HG03521 (cell line): Measurements from ENCODE around the gene INPP5A.

Experiments used
- ATAC-seq: cut with Tn5 transposase; IDR thresholded peaks from one replicate; pipeline ENCODE4 v1.9.1; 2021; ENCODE audit warnings: mild to moderate bottlenecking, moderate library complexity; ENCODE audit not compliant: unreplicated experiment

INPP5A gene

DNA sequence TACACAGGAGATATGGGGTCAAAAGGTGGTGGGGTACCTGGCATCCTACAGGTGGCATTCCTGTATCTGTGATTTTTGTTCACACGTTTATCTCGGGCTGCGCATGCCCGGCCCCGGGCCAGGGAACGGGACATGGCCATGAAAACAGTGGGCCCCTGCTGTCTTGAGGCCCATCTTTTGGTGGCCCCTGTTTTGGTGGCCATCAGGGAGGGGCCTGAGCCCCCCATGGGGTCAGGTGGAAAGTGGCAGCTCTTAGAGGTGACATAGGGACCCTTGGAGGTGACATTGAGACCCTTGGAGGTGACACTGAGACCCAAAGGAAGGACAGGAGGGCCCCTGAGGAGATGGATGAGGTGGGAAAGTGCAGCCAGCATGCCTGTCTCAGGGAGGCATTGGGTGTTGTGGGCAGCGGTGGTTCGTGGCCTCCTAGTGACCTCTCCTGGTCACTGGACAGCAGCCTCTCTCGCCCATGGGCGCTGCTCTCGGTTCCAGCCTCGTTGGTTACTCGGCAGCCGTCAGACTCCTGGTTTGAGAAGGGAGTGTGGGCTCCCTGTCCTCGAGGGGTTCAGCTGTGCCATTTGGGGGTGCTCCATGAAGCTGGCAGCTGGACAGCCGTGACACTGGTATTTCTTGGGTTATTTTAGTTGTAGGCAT is 39.9 kb downstream of the INPP5A start:
- no peak for ATAC-seq

DNA sequence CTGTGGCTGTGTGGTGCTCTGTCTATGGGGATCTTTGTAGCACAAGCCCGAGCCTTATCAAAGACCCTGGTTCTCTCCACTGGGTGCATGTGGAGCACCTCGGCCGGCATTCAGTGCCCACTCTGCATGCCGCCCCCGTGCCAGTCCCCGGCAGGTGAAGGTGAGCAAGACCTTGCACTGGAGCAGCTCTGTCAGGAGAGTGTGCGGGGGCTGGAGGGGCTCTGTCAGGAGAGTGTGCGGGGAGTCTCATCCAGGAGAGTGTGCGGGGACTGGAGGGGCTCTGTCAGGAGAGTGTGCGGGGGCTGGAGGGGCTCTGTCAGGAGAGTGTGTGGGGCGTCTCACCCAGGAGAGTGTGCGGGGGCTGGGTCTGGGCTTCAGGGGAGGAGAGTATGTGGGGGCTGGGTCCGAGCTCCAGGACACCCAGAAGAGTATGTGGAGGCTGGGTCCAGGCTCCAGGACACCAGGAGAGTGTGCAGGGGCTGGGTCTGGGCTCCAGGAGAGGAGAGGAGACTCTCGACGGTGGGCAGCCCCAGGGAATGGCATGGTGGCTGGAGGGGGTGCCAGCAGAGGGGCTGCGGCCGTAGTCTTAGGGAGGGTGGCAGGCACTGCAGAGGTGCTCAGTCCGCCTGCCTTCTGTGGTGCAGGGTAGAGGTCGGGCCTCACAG is 40.8 kb downstream of the INPP5A start:
- ATAC-seq, result no peak

DNA sequence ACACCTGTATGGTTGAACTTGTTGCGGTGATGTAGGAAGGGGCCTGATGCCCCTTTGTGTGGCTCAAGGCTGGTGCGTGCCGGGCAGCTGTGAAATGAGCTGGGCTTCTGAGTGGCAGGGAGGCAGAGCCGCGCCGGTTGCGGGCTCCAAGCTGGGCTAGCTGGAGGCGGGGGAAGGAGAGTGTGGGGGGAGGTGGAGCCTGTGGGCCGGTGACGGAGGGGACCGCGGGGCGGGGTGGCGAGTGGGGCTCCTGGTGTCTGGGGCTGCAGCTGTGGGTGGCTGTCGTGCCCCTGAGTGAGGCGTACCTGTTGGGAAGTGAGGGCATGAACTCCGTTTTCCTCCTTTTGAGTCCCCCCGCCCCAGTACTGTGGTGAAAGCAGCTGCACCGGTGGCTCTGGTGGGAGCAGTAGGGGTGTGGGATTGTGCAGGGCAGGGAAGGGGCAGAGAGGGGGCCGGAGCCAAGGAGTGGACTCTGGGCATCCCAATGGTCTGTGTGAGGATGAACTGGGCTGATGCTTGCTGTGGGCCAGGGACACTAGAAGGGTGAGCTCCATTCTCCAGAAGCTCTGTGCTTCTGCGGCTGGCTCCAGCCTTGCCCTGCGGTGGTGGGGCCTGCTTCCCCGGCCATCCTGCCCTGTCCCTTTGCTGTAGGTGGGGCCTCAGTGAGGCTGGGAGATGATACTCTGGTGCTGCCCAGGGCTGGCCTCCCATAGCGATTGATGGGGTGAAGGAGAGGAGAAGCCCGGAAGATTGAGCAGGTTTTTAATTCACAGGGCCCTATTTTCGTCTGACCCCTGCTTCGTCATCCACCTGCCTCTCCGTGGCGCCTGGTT is 41.7 kb downstream of the INPP5A start:
- ATAC-seq, result no peak

DNA sequence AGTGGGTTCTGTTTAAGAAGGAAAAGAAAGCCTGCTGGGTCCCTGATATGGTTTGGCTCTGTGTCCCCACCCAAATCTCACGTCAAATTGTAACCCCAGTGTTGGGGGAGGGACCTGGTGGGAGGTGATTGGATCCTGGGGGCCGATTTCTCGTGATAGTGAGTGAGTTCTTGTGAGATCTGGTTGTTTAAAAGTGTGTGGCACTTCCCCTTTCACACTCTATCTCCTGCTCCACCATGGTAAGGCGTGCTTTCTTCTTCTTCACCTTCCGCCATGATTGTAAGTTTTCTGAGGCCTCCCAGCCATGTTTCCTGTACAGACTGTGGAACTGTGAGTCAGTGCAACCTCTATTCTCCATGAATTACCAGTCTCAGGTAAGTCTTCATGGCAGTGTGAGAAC is 42.6 kb downstream of the INPP5A start:
- no peak for ATAC-seq

DNA sequence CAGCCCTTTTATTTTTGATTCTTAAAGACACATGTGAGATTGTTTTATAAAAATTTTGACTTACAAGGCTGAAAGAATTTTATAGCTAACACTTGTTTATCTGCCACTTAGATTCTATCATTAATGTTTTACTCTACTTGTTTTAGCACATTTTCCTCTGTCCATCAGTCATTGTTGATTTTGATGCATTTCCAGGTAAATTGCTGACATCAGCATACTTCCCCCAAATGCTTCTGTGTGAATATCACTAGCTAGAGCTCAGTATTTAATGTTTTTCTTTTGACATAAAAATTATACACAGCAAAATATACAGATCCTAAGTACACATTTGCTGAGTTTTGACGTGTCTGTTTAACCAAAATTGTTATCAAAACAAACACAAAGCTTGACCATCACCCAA is 43.0 kb downstream of the INPP5A start:
- no peak for ATAC-seq

DNA sequence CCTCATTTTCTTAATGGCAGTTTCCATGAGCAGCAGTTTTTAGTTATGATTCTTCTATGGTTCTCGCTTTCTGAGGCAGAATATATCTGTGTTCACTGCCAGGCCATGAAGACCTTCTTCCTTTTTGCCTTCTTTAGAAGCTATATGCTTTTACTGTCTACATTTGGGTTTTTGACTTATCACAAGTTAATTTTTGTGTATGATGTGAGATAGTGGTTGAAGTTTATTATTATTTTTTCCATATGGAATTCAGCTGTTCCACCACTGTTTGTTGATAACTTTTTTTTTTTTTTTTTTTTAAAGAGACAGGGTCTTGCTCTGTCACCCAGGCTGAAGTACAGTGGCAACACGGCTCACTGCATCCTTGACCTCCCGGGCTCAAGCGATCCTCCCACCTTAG is 44.5 kb downstream of the INPP5A start:
- no peak for ATAC-seq

DNA sequence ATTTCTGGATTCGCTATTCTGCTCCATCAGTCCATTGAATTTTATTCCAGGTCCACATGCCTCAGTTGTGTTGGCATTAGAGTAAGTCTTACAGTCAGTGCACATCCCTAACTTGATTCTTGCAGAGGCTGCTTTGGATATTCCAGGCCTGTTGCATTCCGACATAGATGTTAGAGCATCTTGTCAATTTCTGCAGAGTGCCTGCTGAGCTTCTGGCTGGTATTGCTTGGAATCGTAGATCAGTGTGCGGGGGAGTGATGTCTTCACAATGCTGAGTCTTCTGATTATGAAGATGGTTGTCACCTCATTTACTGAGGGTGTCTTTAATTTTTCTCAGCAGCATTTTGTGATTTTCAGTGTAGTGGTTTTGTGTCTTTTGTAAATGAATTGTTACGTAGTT is 45.2 kb downstream of the INPP5A start:
- ATAC-seq, result no peak

DNA sequence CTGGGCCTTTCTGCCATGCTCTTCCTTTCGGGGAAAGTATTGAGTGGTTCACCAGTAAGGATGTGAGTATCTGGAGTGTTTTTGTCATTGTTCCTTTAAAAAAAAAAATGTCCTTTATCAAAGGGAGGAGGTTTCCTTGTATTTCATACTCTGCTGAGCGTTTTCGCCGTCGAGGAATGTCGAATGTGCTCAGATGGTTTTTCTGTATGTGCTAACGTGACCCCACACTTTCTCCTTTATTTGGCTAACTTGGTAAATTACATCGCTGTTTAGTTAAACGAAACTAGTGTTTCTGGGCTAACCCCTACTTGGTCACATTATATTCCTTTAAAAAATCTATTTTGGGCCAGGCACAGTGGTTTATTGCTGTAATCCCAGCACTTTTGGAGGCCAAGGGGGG is 45.9 kb downstream of the INPP5A start:
- no peak for ATAC-seq

DNA sequence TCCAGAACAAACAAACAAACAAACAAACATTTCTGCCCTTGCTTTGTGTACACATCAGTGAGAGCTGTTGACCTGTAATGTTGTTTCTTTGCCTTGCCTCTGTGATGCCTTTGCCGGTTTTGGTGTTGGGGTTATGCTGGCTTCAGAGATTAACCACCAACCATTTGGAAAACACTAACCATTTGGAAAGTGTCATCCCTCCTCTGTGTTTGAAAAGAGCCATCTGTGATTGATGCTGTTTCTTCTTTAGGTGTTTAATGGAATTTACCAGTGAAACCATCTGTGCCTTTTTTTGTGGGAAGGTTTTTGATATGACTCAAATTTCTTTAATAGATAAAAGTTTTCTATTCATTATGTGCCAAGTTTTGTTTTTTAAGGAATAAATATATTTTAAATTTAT is 46.5 kb downstream of the INPP5A start:
- ATAC-seq, result no peak

DNA sequence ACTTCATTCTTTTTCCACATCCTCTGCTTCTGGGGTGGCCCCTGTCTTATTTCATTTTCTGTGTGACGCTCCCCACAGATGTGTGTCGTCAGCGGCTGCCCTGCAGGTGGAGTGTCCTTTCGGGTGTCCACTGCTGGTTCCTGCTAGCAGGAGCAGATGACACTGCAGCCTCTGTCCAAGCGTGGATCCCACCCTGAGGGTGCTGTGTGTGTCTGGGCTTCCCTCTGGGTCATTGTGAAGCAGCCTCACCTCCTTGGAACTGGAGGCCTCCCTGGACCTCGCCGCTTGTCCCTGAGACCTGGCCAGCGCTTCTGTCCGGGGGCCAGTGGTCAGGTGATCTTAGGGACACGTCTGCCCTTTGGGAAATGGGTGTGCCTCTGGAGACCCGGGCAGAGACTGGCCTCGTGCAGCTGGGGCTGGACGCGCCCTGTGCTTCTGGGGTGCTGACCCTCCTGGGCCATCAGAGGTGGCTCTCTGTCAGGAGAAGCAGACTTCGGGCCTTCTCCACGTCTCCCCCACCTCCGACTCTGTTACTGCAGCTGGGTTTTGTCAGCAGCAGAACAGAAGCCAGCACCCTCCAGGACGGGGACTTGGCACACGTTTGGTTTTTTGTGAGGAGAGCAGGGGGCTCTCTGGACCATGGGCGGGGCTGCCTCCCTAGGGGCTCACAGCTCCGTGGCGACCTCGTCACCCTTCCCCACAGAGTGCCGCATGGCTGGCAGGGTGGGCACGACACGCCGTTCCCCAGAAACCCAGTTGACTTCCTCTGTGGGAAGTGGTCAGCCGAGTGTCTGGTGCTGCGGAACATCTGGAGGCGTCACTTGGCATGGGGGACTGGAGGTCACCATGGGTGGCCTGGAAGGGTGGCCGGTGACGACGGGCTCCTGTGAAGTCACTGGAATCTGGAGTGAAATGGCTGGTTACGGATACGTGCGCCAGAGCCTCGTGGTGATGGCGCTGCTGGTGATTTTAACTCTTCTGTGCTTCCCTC is 48.4 kb downstream of the INPP5A start:
- ATAC-seq, result no peak

DNA sequence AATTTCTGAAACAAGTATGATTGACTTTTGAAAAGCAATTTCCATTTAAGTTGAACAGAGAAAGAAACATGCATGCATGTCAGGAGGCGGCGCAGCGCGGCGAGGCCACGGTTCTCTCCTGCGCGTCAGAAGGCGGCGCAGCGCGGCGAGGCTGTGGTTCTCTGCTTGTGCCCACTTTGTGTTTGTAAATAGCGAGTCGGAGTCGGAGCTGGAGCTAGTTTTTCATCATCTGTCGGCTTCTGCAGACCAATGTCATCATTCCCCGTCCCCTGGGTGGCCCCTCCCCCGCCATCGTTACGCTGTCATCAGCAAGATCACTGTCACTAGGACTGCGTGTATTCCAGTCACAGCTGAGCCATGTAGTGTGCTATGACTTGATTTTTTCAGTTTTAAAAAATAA is 49.2 kb downstream of the INPP5A start:
- ATAC-seq, result no peak

DNA sequence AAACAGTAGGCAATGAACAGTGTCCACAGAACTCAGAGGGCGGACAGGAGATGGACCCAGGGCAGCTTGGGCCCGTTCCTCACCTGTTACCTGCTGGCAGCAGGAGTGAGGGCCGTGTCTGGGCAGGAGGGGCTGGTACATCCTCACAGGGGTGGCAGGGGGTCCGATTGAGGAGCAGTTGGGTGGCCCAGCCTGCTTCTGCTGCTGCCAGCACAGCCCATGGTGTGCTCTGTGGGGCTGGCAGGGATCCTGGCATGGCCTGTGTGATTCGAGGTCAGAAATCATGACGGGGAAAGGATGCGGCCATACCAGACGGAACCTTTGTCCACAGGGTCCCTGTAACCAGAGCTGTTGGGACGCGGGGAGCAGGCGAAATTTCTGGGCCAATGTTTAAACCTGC is 49.6 kb downstream of the INPP5A start:
- no peak for ATAC-seq

DNA sequence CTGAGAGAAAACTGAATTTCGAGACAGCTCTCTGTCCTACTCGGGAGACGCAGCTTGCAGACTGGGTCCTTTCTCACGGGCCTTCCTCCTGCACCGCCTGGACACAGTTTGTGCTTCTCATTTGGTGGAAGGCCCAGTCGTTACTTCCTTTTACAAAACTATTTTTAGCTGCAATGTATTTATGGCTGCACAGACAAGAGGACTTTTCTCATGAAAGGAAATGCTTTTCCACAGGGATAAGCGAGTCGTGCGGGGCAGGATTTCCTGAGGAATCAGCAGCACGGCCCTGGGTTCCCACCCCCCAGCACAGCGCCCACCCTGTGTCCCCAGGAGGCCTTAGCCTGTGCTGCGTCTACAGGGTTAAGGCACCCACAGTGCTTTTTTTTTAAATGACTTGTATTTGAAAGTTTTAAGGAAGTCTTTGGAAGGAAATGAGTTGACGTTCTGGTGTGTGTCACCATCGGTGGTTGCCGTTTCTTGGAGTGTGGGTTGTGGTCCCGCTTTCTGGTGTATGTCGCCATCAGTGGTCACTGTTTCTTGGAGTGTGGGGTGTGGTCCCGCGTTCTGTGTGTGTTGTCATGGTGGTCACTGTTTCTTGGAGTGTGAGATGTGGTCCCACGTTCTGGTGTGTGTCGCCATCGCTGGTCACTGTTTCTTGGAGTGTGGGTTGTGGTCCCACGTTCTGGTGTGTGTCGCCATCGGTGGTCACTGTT is 50.9 kb downstream of the INPP5A start:
- no peak for ATAC-seq

DNA sequence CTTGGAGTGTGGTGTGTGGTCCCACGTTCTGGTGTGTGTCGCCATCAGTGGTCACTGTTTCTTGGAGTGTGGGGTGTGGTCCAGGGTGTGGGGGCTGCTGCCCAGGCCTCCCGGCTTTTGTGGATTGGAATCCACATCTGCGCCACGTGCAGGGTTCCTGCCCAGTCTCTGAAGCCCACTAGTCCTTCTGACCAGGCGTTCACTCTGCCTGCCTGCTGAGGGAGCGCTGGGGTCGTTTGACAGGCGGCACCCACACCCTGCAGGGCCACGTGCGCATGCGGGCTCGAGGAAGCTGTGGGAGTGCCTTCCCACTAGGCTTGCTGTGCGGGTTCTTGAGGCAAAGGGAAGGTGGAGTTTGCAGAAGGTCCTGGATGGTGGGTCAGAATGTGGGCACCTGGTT is 51.4 kb downstream of the INPP5A start:
- no peak for ATAC-seq

DNA sequence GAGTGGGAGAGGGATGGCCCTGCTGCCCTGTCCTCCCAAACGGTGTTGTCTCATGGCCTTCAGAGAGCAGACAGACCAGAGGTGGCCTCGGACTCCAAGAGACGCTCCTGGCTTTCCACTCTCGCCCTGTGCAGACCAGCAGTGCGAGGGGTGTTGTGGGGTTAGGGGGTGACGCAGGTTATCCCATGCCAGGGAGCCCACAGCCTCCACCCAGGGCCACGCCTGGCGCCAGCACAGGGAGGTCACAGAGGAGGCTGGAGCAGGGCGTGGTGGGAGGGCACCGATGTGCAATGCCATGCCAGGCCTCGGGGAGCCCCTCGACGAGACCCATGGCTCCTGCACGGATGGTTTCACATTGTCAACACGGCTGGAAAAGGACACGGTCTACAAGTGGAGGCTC is 52.1 kb downstream of the INPP5A start:
- no peak for ATAC-seq

DNA sequence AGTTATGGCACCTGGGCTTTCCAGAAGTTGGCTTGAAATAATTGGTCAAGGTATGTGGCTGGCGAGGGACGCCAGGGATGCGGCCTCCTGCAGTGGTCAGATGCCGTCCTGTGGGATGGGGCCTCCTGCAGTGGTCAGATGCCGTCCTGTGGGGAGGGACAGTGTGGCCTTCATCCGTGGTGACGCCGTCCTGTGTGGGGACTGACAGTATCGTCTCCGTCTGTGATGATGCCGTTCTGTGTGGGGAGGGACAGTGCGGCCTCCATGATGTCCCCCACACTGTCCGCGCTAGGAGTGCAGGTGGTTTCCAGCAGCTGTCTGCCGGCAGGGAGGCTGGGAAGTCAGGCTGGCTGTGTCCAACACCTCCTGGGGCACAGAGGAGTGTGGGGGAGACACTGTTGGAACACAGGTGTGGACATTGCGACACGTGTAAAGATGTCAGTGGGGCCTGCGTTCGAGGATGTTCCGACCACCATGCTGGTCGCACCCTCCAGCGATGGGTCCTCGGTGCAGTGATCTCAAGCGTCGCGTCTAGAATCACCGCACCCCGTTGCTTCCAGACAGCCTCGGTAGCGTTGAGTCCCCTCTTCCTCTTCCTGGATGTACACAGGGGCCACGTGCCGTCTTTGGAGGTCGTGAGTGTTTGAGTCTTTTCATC is 52.6 kb downstream of the INPP5A start:
- ATAC-seq, result no peak

DNA sequence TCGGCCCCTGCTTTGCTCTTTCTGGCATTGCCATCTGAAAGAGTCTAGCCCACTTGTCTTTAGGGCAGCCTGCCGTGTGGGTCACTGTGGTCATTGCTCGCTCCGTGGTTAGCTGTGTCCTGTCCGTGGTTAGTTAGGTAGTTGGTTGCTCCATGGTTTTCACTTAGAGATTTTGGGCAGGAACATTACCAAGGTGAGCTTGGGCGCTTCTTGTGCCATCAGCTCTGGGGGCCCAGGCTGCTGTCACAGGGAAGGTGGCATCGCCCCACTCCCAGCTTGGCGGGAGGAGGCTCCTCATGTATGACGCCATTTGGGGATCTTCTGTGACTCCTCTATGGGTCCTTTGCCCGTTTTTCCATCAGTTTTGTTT is 53.1 kb downstream of the INPP5A start:
- no peak for ATAC-seq

DNA sequence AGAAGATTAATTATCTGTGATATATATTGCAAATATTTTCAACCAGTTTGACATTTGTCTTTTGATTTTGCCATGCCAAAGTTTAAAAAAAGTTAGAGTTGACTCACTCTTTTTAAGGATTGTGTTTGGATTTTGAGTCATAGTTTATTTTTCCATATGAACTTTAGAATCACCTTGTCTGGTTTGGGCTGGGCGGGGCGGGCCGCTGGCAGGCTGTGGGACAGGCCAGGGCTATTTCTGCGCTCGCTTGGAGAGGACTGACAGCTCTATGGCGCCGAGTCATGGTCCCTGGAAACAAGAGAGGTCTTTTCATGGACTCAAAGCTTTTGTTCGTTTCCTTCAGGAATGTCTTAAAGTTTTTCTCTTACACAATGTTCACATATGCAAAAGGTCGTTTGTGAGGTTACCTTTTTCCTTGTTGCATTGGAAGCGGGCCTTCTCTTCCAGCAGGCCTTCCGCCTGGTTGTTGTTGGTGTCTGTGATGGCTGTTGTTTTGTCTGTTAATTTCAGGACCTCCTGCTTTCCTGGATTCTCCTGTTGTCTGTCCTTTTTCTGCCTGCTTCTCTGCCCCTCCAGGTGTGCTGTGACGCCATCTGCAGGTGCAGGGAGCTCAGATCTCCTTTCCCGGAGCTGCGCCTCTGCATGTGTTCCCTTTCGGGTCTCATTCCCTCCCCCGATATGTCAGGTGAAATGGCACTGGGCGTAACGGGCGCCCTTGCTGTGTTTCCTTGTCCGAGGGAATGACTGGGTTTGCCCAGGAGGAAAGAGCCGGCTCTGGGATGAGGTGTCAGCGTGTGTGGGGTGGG is 53.8 kb downstream of the INPP5A start:
- ATAC-seq, result no peak

DNA sequence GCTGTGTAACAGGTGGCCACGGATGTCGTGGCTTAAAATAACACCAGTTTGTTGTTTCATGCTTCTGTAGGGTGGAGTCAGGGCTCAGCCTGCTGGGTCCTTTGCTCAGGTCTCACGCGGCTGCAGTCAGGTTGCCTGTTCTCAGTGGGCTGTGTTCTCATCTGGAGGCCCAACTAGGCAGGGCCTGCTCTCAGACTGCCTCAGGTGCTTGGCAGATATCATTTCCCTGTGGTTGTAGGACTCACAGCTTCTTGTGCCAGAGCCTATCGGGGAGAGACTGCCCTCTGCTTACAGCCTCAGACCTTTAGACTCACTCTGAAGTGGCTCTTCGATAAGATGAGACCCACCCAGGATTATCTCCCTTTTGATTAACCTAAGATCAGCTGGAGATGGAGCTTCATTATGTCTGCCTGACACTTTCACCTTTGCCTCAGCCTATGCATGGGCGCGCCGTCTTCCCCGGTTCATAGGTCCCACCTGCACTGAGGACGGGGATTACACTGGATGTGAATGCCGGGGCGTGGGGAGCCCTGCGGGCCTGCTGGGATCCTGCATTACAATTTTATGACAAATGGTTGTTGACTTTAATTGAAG is 55.3 kb downstream of the INPP5A start:
- no peak for ATAC-seq
